ENCODE measurements around the gene HTRA1.

HTRA1 gene

GRCh38 chr10:122464586-122464985 lies 3.2 kb downstream of the HTRA1 start:
- no peak overlapping the region for H3K4me3 ChIP-seq (replicated peaks; ENCODE audit: low read depth, low read length)
- DNase-seq (ENCODE audit: low read depth), result no peak
- TF ChIP-seq, protein P1, sequence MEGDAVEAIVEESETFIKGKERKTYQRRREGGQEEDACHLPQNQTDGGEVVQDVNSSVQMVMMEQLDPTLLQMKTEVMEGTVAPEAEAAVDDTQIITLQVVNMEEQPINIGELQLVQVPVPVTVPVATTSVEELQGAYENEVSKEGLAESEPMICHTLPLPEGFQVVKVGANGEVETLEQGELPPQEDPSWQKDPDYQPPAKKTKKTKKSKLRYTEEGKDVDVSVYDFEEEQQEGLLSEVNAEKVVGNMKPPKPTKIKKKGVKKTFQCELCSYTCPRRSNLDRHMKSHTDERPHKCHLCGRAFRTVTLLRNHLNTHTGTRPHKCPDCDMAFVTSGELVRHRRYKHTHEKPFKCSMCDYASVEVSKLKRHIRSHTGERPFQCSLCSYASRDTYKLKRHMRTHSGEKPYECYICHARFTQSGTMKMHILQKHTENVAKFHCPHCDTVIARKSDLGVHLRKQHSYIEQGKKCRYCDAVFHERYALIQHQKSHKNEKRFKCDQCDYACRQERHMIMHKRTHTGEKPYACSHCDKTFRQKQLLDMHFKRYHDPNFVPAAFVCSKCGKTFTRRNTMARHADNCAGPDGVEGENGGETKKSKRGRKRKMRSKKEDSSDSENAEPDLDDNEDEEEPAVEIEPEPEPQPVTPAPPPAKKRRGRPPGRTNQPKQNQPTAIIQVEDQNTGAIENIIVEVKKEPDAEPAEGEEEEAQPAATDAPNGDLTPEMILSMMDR (IDR thresholded peaks at IDR 0.05; ENCODE audit: low read length, missing control alignments), result no peak

- DNase-seq (ENCODE audit: low read depth), result no peak
- no peak overlapping the region for H3K4me3 ChIP-seq (replicated peaks; ENCODE audit: low read depth, low read length)
- TF ChIP-seq, protein P1 (IDR thresholded peaks at IDR 0.05; ENCODE audit: low read length, missing control alignments), result no peak
These were observed 4.2 kb downstream of the HTRA1 start for GRCh38 chr10:122465401-122466040.

- TF ChIP-seq, protein P1 (IDR thresholded peaks at IDR 0.05; ENCODE audit: low read length, missing control alignments), result no peak
- DNase-seq (ENCODE audit: low read depth), result no peak
- H3K4me3 ChIP-seq (replicated peaks; ENCODE audit: low read depth, low read length), result no peak overlapping the region
These were observed 5.6 kb downstream of the HTRA1 start for GRCh38 chr10:122466951-122467381.

DNA sequence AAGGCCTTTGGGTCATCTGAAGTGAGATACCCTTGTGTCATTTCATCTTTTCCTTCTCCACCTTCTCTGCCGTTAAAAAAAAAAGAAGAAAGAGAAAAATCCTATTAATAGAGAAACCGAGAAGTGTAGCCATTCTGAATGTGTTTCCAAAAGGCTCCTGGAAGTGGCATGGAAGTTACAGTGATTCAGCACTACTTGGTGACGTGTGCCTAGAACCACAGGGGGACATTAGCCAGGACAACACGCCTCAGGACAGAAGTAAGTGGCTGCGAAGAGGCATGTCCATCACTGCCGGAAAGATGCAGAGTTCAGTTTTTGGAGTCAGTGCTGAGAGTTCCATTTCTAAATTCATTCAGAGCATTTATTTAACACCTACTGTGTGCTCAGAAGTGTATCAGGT lies 6.3 kb downstream of the HTRA1 start:
- no peak overlapping the region for H3K4me3 ChIP-seq (replicated peaks; ENCODE audit: low read depth, low read length)
- TF ChIP-seq, protein P1 (IDR thresholded peaks at IDR 0.05; ENCODE audit: low read length, missing control alignments), result no peak
- DNase-seq (ENCODE audit: low read depth), result no peak

GRCh38 chr10:122468307-122468925 lies 7.1 kb downstream of the HTRA1 start:
- TF ChIP-seq, protein P1 (IDR thresholded peaks at IDR 0.05; ENCODE audit: low read length, missing control alignments), result no peak
- DNase-seq (ENCODE audit: low read depth), result no peak
- no peak overlapping the region for H3K4me3 ChIP-seq (replicated peaks; ENCODE audit: low read depth, low read length)

DNA sequence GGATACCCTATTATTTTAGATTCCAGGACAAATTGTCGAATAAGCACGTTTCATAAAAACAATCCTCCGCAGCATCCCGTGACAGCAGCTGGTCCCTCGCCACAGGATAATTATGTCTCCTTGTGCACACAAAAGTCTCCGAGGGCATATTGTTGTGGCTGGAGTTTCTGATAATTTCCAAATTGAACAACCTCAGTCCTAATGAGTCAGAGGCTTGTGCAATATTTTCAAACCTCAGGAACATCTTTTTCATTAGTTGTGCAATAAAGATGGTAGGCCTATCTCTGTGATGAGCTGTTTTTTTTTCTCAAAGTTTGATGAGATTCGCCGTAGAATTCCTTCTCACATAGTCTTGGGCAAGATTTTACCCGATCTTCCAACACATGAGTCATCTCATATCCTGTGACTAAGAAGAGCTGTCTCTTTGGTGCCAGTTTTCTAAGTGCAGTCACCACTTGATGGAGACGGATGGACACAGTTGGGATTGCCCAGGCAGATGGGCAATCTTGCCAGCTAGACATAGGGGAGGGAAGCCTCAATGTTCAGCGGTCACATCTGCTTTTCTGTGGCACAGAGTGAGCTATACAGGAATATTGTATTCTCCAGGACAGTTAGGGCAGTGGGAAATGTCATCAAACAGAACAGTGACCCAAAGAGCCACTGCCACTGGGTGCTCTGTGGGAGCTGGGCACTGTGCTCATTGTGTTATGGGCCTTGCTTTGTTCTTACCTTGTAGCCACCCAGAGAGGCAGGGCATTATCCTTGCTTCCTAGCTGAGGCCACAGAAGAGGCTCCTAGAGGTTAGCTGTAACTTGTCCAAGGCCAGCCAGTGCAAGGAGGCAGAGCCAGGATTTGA lies 7.8 kb downstream of the HTRA1 start:
- TF ChIP-seq, protein P1 (IDR thresholded peaks at IDR 0.05; ENCODE audit: low read length, missing control alignments), result no peak
- peak; percentile 94 for DNase-seq (ENCODE audit: low read depth)
- H3K4me3 ChIP-seq (replicated peaks; ENCODE audit: low read depth, low read length), result no peak overlapping the region
